ENCODE results near the gene MYO18B. TPM values are rescaled to one million over a fixed set of nuclear protein-coding genes. Genes with fewer than 3 reads are reported as not detected.
"Not testable (repeated sequence)": the region's sequence is repeated elsewhere in the genome, so short reads cannot be mapped to it uniquely, and the experiment has no call there.

The MYO18B gene
- total RNA-seq, 1 experiment from 2014 or later = 0.03 TPM

DNA sequence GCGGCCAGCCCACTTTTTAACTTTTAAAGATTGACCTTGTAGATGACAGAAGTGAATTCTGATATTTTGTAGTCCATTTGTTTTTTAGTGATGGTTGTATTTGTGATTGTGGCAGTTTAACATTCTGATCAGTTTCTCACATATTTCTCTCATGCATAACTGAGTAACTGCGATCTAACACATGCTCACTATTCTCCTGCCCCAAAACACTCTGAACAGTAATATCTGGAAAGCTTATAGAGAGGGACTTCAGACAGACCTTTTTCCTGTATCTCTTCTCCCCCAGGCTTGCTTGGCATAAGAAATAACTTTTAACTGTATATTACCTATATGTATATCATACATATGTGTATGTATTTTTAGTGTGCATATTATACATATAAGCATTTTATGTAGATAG is 37.3 kb upstream of the MYO18B start:
- DNase-seq = no peak
- Histone ChIP-seq H3K36me3 (replicated peaks; ENCODE audit: control insufficient read depth, insufficient read depth, low read length) (peaks cover 2% of the 10 kb centered on the region), H3K4me3 (ENCODE audit: insufficient read depth, low read depth, low read length) (no peak overlapping the region), H3K27me3 (ENCODE audit: control insufficient read depth, insufficient read depth, low read length) (no peaks in the 10 kb centered on the region)

DNA sequence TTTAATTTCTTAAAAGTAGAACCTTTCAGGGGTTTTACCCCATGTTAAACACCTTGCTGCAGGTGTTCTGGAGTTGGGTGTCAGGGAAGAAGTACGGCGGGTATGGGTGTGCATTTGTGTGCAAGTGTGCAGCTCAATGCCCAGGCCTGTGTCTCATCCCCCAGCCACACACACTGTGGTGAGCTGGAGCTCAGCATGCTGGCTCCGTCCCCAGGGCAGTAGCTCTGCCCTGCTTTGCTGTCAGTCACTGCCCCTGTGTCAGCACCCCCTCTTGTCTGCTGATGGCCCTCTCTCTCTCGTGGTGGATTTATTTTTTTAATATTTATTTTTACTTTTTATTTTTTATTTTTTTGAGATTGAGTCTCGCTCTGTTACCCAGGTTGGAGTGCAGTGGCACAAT is 35.8 kb upstream of the MYO18B start:
- Histone ChIP-seq H3K36me3 (replicated peaks; ENCODE audit: control insufficient read depth, insufficient read depth, low read length) (no peaks in the 10 kb centered on the region; the same call in none of the 2 replicates), H3K27me3 (ENCODE audit: control insufficient read depth, insufficient read depth, low read length) (no peaks in the 10 kb centered on the region), H3K4me3 (ENCODE audit: insufficient read depth, low read depth, low read length) (no peak overlapping the region)
- no peak for DNase-seq

DNA sequence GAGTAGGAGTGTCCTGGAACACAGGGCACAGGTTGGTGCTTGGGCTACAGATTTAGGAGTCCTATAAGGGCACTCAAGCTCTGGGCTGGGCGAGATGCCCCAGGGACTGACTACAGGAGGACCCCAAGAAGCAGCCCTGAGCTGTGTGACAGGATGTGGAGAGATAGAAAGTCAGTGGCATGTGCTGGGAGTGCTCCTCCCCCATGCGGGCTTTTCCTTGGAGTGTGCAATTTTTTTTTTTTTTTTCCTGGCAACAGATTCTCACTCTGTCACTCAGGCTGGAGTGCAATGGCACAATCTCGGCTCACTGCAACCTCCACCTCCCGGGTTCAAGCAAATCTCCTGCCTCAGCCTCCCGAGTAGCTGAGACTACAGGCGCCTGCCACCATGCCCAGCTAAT is 33.6 kb upstream of the MYO18B start:
- H3K36me3 ChIP-seq (replicated peaks; ENCODE audit: control insufficient read depth, insufficient read depth, low read length); H3K27me3 ChIP-seq (ENCODE audit: control insufficient read depth, insufficient read depth, low read length); DNase-seq; H3K4me3 ChIP-seq (ENCODE audit: insufficient read depth, low read depth, low read length): not testable (repeated sequence)

DNA sequence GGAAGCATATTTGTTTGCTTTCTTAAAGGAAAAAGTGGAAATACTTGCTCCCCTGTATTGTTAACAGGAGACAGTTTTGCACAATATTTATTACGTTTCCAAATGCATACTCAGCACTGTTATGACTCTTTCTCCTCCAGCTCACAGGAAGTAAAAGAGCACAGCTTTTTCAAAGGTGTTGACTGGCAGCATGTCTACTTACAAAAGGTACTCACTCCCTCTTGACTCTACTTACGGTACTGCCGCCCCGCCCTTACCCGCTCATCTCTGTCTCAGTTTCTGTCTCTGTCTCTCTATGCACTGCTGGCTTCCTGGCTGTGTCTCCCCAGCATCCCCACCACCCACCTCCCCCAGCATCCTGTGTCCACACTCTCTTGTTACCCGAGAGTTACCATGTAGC is 32.2 kb upstream of the MYO18B start:
- Histone ChIP-seq H3K36me3 (replicated peaks; ENCODE audit: control insufficient read depth, insufficient read depth, low read length) (no peaks in the 10 kb centered on the region; the same call in none of the 2 replicates), H3K4me3 (ENCODE audit: insufficient read depth, low read depth, low read length) (no peak overlapping the region), H3K27me3 (ENCODE audit: control insufficient read depth, insufficient read depth, low read length) (no peaks in the 10 kb centered on the region)
- no peak for DNase-seq

DNA sequence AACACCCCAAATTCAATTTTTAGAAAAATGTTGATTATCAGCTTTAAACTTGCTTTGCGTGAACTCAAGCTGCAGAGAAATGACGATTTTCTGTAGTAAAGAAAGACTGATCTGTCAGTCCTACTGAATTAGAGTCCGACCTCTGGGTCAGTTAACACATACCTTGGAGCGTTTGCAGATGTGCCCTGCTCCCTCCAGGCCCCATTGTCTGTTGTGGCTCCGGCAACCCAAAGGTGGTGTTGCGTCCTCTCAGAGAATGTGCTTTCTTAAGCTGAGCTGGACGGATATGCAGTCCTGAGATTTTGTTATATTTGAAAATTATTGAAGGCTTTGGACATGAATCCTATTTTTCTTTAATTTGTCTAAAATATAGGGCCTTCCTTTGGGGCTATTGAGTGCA is 31.5 kb upstream of the MYO18B start:
- no peak overlapping the region for H3K4me3 ChIP-seq (ENCODE audit: insufficient read depth, low read depth, low read length)
- no peaks in the 10 kb centered on the region for H3K27me3 ChIP-seq (ENCODE audit: control insufficient read depth, insufficient read depth, low read length)
- no peaks in the 10 kb centered on the region; the same call in none of the 2 replicates for H3K36me3 ChIP-seq (replicated peaks; ENCODE audit: control insufficient read depth, insufficient read depth, low read length)
- DNase-seq = no peak

DNA sequence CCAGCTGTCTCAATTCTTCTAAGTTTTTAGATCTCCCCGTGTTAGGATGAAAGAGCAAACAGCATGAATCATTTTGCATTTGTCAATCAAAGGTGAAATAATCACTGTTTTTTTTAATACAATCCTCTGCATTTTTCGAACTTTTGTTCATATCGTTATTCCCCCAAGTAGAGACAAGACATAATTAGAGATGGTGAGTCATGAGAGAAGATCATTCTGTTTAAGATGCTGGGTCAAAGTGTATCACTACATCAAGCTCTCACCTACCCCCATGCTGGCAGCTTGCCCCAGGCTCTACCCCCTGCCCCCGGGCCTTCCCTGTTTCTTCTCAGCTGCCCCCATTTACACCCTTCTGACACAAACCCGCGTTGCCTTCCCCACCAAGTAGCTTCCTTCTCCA is 30.5 kb upstream of the MYO18B start:
- Histone ChIP-seq H3K36me3 (replicated peaks; ENCODE audit: control insufficient read depth, insufficient read depth, low read length) (no peaks in the 10 kb centered on the region; the same call in none of the 2 replicates), H3K27me3 (ENCODE audit: control insufficient read depth, insufficient read depth, low read length) (no peaks in the 10 kb centered on the region), H3K4me3 (ENCODE audit: insufficient read depth, low read depth, low read length) (no peak overlapping the region)
- DNase-seq = no peak

DNA sequence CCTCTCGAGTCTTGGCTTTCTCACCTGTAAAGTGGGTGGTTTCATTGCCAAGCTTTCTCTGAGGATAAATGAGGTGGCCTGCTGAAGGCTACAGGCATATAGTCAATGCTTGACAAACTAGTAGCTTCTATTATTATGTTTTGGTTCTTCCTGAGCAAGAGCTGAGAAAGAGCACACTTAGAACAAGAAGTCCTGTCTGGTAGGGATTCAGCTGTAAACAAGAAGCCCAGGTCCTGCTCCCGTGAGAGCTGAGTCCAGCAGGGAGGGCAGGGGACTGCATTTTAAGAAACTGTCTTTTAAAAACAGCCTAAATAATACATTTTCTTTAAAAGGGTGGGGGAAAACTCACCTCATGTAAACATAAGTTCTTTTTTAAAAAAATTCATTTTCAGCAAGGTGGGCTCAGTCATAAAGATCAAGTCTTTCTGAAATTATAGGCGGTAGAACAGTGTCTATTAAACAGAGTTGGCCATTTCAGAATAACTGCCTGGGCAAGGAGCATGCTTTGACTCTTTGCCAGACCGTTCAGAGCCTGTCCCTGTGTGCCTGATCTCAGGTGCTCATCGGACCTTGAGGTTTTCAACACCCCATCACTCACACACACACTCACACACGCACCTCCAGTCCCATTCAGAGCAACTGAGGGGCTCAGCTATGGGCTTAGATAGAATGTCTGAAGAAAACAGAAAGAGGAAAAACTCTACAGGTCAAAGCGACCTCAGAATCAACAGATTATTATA is 29.2 kb upstream of the MYO18B start:
- no peaks in the 10 kb centered on the region for H3K27me3 ChIP-seq (ENCODE audit: control insufficient read depth, insufficient read depth, low read length)
- no peaks in the 10 kb centered on the region; the same call in none of the 2 replicates for H3K36me3 ChIP-seq (replicated peaks; ENCODE audit: control insufficient read depth, insufficient read depth, low read length)
- no peak overlapping the region for H3K4me3 ChIP-seq (ENCODE audit: insufficient read depth, low read depth, low read length)
- DNase-seq = no peak

DNA sequence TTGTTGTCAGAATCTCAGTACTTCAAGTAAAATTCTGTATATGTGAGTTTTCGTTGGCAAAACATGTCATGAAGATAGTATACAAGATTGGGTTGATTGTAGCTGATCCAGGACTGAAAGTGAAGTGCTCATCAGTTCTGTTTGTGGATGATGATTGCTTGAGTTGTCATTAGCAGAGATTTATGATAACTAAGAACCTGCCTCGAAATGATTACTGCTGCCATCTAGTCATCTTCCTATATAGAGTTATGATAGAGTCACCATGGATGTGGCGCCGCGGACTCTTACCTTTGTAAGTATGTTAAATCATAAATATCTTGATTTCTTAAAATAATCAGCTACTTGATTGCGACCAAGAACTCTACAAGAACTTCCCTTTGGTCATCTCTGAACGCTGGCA is 27.9 kb upstream of the MYO18B start:
- Histone ChIP-seq H3K4me3 (ENCODE audit: insufficient read depth, low read depth, low read length) (no peak overlapping the region), H3K27me3 (ENCODE audit: control insufficient read depth, insufficient read depth, low read length) (no peaks in the 10 kb centered on the region), H3K36me3 (replicated peaks; ENCODE audit: control insufficient read depth, insufficient read depth, low read length) (no peaks in the 10 kb centered on the region; the same call in none of the 2 replicates)
- no peak for DNase-seq

DNA sequence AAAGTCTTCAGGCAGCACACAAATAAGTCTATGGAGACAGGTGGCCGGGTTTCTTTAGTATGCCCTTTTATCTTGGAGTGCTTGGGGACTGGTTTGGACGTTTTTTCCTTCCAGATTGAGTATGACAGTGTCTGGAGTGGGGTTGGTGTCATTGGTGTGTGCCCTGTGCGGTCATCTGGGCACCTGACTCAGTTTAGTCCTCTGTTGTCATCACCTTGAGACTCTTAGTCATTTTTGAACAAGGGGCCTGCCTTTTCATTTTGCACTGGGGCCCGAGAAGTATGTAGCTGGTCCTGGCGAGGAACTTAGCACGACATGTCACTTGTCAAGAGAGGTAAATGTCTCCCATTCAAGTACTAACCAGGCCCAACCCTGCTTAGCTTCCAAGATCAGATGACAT is 27.2 kb upstream of the MYO18B start:
- no peak overlapping the region for H3K4me3 ChIP-seq (ENCODE audit: insufficient read depth, low read depth, low read length)
- no peak for DNase-seq
- H3K36me3 ChIP-seq (replicated peaks; ENCODE audit: control insufficient read depth, insufficient read depth, low read length) = no peaks in the 10 kb centered on the region; the same call in none of the 2 replicates
- H3K27me3 ChIP-seq (ENCODE audit: control insufficient read depth, insufficient read depth, low read length) = no peaks in the 10 kb centered on the region

DNA sequence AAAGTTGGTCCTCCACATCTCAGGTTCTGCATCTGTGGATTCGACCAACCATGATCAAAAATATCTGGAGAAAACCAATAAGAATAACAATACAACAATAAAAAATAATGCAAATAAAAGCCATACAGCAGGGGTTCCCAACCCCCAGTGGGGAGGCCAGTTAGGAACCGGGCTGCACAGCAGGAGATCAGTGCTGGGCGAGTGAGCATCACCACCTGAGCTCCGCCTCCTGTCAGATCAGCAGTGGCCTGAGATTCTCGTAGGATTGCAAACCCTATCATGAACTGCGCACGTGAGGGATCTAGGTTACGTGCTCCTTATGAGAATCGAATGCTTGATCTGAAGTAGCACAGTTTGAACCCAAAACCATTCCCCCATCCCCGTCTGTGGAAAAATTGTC is 25.4 kb upstream of the MYO18B start:
- DNase-seq = no peak
- Histone ChIP-seq H3K27me3 (ENCODE audit: control insufficient read depth, insufficient read depth, low read length) (no peaks in the 10 kb centered on the region), H3K36me3 (replicated peaks; ENCODE audit: control insufficient read depth, insufficient read depth, low read length) (no peaks in the 10 kb centered on the region; the same call in none of the 2 replicates)

DNA sequence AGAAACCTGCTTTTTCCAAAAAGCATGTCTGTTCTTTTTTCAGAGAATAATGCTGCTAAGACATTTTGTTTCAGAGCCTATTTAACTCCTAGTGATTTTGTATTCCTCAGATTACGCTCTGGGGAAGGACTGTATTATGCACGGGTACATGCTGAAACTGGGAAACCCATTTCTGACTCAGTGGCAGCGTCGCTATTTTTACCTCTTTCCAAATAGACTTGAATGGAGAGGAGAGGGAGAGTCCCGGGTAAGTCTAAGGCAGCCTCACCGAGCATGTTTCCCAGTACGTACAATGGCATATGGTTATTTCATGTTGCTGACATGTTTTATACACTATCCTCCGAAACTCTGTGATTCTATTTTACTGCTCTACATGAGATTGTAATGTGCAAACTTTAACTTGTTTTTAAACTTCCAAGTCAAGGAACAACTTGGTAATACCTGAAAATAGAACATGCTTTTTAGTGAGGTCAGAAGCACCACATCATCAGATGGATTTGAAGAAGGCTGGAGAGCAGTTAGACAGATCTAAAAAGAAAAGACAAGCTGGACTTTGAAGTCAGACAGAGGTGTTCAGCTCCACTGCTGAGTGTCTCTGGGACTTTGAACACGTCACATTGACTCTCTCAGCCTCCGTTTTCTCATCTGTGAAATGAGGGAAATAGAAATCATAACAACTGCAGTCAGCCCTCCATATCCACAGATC is 23.7 kb upstream of the MYO18B start:
- no peak for DNase-seq
- Histone ChIP-seq H3K27me3 (ENCODE audit: control insufficient read depth, insufficient read depth, low read length) (no peaks in the 10 kb centered on the region), H3K36me3 (replicated peaks; ENCODE audit: control insufficient read depth, insufficient read depth, low read length) (peaks cover 1% of the 10 kb centered on the region)

More for the DNA sequence above, 25.4 kb upstream of the MYO18B start:
- no peak overlapping the region for H3K4me3 ChIP-seq (ENCODE audit: insufficient read depth, low read depth, low read length)

DNA sequence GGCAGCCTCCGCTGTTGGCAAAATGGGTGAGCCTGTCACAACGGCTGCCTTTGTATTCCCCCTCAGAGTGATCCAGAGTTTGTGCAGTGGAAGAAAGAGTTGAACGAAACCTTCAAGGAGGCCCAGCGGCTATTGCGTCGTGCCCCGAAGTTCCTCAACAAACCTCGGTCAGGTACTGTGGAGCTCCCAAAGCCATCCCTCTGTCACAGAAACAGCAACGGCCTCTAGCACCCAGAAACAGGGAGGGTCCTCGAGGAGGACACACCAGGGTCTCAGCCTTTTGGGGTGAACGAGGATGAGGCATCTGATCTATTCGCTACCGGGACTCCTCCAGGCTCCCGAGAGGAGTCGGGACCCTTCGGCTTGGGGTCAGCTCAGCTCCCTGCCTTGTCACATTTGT is 19.8 kb upstream of the MYO18B start:
- H3K4me3 ChIP-seq (ENCODE audit: insufficient read depth, low read depth, low read length) = no peak overlapping the region
- no peak for DNase-seq
- H3K27me3 ChIP-seq (ENCODE audit: control insufficient read depth, insufficient read depth, low read length) = no peaks in the 10 kb centered on the region
- peaks cover 1% of the 10 kb centered on the region for H3K36me3 ChIP-seq (replicated peaks; ENCODE audit: control insufficient read depth, insufficient read depth, low read length)

More for the DNA sequence above, 23.7 kb upstream of the MYO18B start:
- H3K4me3 ChIP-seq (ENCODE audit: insufficient read depth, low read depth, low read length) = no peak overlapping the region

DNA sequence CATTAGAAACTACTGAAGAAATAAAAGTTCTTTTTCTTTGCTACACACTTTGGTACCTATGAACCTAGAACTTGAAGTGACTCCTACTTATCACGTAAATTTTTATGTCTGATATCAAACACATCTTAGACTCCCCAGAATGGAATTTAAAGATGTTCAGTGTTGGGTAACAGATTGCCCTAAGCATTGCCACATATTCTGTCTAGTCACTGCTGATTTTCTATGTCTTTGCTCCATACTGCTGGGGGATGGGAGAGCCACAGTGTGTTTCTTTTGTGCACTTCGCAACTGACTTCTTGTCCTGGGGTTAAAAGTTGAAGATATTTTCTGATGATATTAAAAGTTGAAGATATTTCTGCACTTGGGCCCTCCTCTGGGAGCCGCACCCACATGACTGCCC is 19.4 kb upstream of the MYO18B start:
- no peak for DNase-seq
- H3K36me3 ChIP-seq (replicated peaks; ENCODE audit: control insufficient read depth, insufficient read depth, low read length) = peaks cover 1% of the 10 kb centered on the region
- H3K27me3 ChIP-seq (ENCODE audit: control insufficient read depth, insufficient read depth, low read length) = no peaks in the 10 kb centered on the region
- no peak overlapping the region for H3K4me3 ChIP-seq (ENCODE audit: insufficient read depth, low read depth, low read length)

DNA sequence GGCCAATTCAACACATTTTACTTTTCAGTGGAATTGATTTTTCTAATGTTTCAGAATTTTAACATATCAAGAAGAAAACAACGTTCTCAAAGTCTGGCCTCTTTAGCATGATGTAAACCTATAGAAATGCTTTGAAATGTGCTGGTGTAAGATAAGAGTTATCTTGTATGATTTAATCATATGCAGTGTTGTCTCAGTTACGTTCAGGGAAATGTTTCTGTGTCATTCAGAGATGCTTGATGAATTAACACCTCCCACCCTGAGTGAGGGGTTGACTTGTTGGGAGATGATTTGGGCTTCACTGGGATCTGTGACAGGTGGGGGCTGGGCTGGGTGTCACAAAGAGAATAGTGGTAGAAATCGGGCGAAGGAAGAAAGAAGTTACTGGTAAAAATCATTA is 15.7 kb upstream of the MYO18B start:
- DNase-seq = no peak
- H3K4me3 ChIP-seq (ENCODE audit: insufficient read depth, low read depth, low read length) = no peak overlapping the region
- no peaks in the 10 kb centered on the region for H3K27me3 ChIP-seq (ENCODE audit: control insufficient read depth, insufficient read depth, low read length)
- H3K36me3 ChIP-seq (replicated peaks; ENCODE audit: control insufficient read depth, insufficient read depth, low read length) = peaks cover 1% of the 10 kb centered on the region

DNA sequence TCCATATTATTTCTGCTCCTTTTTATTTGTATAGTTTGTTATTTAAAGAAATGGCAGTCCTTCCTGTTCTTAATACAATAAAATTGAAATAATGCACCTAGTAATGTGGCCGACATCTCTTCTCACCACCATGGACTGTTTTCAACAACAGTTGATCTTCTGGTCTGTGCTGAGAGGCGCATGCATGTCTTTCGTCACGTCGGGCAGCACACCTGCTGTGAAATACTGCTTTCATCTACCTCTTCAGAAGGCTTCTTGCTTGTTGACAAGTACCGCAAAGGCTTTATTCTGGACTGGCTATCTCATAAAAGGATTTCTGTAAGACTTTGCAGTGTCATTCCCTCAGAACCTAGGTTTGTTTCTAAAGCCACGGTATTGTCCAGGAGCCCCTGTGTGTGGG is 13.9 kb upstream of the MYO18B start:
- no peak overlapping the region for H3K4me3 ChIP-seq (ENCODE audit: insufficient read depth, low read depth, low read length)
- H3K36me3 ChIP-seq (replicated peaks; ENCODE audit: control insufficient read depth, insufficient read depth, low read length) = no peaks in the 10 kb centered on the region
- H3K27me3 ChIP-seq (ENCODE audit: control insufficient read depth, insufficient read depth, low read length) = no peaks in the 10 kb centered on the region
- no peak for DNase-seq
